ENCODE measurements around the gene TFIP11.

Gene TFIP11

GRCh38 chr22:26445577-26446275, 66.5 kb downstream of the TFIP11 start:
- no peak for DNase-seq

- no peak for DNase-seq
Observed at GRCh38 chr22:26444777-26445176, 67.5 kb downstream of the TFIP11 start.

- DNase-seq = no peak
Observed at GRCh38 chr22:26443901-26444690, 68.2 kb downstream of the TFIP11 start.

- no peak for DNase-seq
Observed at GRCh38 chr22:26442086-26442756, 70.1 kb downstream of the TFIP11 start.

All from 8988T (cell line).